ENCODE measurements around the gene MXRA7. TPM values are rescaled to one million over a fixed set of nuclear protein-coding genes. Genes with fewer than 3 reads are reported as not detected.

MXRA7 gene
- total and polyA plus RNA-seq, 2 donors (not counting 3 experiments of a cell fraction or from before 2014, with no cell fraction given) = 49.5 to 95.8 TPM

GRCh38 chr17:76650504-76650903 is 60.3 kb downstream of the MXRA7 start:
- BruUV-seq (replicated peaks) = no TSS peak
- ChIA-PET POLR2A (no interaction called here), CTCF (interaction anchor here (1.0 kb wide), 1 partner anchor 14 kb away, joined by 4 read pairs; no protein-coding TSS in a partner anchor)
- TF ChIP-seq GATA2 (IDR thresholded peaks at IDR 0.05; ENCODE audit: insufficient read depth, insufficient read length, low read depth, low read length) (no peak), JUN (IDR thresholded peaks at IDR 0.05; ENCODE audit: borderline replicate concordance, insufficient read depth, insufficient read length, low read depth) (no peak), EZH2 (IDR thresholded peaks at IDR 0.05; ENCODE audit: borderline replicate concordance, low read depth, low read length, severe bottlenecking) (no peak), POLR2A (IDR thresholded peaks at IDR 0.05; ENCODE audit: low read depth, low read length) (no peak), MYC (IDR thresholded peaks at IDR 0.05; ENCODE audit: low read depth, low read length) (no peak), CTCF (IDR thresholded peaks at IDR 0.05; ENCODE audit: extremely low read depth in 1 of 2, insufficient read depth in 1 of 2, low read depth in 1 of 2, low read length in 2 of 2) (no peak), POLR2AphosphoS5 (IDR thresholded peaks at IDR 0.05; ENCODE audit: insufficient read depth, low read depth, low read length) (no peak), FOS (IDR thresholded peaks at IDR 0.05; ENCODE audit: borderline replicate concordance, insufficient read depth, low read length) (no peak)
- TF ChIP-seq, protein P1, sequence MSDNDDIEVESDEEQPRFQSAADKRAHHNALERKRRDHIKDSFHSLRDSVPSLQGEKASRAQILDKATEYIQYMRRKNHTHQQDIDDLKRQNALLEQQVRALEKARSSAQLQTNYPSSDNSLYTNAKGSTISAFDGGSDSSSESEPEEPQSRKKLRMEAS (IDR thresholded peaks at IDR 0.05; ENCODE audit: insufficient read depth, insufficient read length) = no peak
- peaks cover 0 to 6% of the 10 kb centered on the region in 2 experiments for H3K27me3 ChIP-seq (ENCODE audit: control insufficient read depth in 2 of 2, insufficient read depth in 2 of 2, low read length in 2 of 2)
- no peaks in the 10 kb centered on the region for H3K9me3 ChIP-seq (replicated peaks; ENCODE audit: control insufficient read depth, insufficient read depth, low read length)
- H3K27ac ChIP-seq (ENCODE audit: insufficient read depth, low read depth, low read length) = no peak overlapping the region
- H2AFZ ChIP-seq (ENCODE audit: low read depth, low read length) = no peak overlapping the region
- H3K4me3 ChIP-seq (replicated peaks in 1 of 3; ENCODE audit: insufficient read depth in 1 of 3, low read depth in 1 of 3, low read length in 3 of 3) = no peak overlapping the region
- no peak overlapping the region for H3K4me2 ChIP-seq (ENCODE audit: insufficient read depth, low read length)
- DNase-seq (ENCODE audit: low read depth, low spot score) (no peak), FAIRE-seq (no peak)
- H3K9ac ChIP-seq (replicated peaks; ENCODE audit: extremely low read depth, insufficient read depth, low read length) = no peak overlapping the region
- dilution Hi-C loops (cut with MboI; ENCODE audit: extremely low pct_ligation_motif_present, low sequenced_read_pairs) = no loop called here
- intact Hi-C loops (cut with micrococcal nuclease) = no loop called here
- H3K36me3 ChIP-seq (ENCODE audit: control insufficient read depth in 2 of 2, extremely low read depth in 1 of 2, insufficient read depth in 2 of 2, low read length in 2 of 2) = no peaks in the 10 kb centered on the region
- H3K79me2 ChIP-seq (ENCODE audit: control insufficient read depth, insufficient read depth, low read length) = no peaks in the 10 kb centered on the region
- no peaks in the 10 kb centered on the region for H4K20me1 ChIP-seq (replicated peaks; ENCODE audit: control insufficient read depth, extremely low read depth, insufficient read depth, low read length)
- no peaks in the 10 kb centered on the region for H3K9me1 ChIP-seq (replicated peaks; ENCODE audit: control insufficient read depth, extremely low read depth, insufficient read depth, low read length)
- no peaks in the 10 kb centered on the region for H3K4me1 ChIP-seq (ENCODE audit: control insufficient read depth, extremely low read depth, insufficient read depth, low read length)
